Kidney (tissue), 14 donors: ENCODE data around the gene ECHDC3. TPM values are rescaled to one million over a fixed set of nuclear protein-coding genes. Genes with fewer than 3 reads are reported as not detected.

ENCODE experiments used
- DNase-seq, 5 donors: peaks; one replicate each; pipeline ENCODE4 v3.0.0-alpha.2; 2013 to 2020
- FAIRE-seq: peaks from 2 replicates; lab custom pipeline; 2012; peaks lifted over from hg19 to GRCh38; lab: Jason Lieb, UNC
- H3K27ac ChIP-seq, 2 donors: one replicate each; pipeline ENCODE4 v1.7.0; 2013; ENCODE audit warnings: low read depth in 2 of 2, low read length in 2 of 2, inconsistent platforms in 1 of 2
- H3K27me3 ChIP-seq: one replicate; pipeline ENCODE4 v1.7.1; 2013; ENCODE audit warnings: low read length, inconsistent platforms; ENCODE audit not compliant: control insufficient read depth, insufficient read depth
- H3K36me3 ChIP-seq, 3 donors: one replicate each; pipeline versions ENCODE4 v1.7.0 to v1.7.1; 2013; ENCODE audit warnings: low read length in 3 of 3, control low read depth in 1 of 3, inconsistent platforms in 1 of 3; ENCODE audit not compliant: insufficient read depth in 3 of 3, control insufficient read depth in 2 of 3
- H3K4me1 ChIP-seq, 3 donors: one replicate each; pipeline versions ENCODE4 v1.7.0 to v1.7.1; 2013; ENCODE audit warnings: low read length in 3 of 3, inconsistent platforms in 1 of 3, low read depth in 1 of 3; ENCODE audit not compliant: control insufficient read depth in 2 of 3, insufficient read depth in 2 of 3
- H3K4me3 ChIP-seq, 3 donors: one replicate each; pipeline versions ENCODE4 v1.7.0 to v1.8.1; 2013; ENCODE audit warnings: low read length in 3 of 3, control low read depth in 1 of 3, inconsistent platforms in 1 of 3
- H3K9ac ChIP-seq, 3 donors: one replicate each; pipeline versions ENCODE4 v1.7.0 to v1.7.1; 2013; ENCODE audit warnings: low read length in 3 of 3, control low read depth in 1 of 3, inconsistent platforms in 1 of 3
- H3K9me3 ChIP-seq, 3 donors: one replicate each; pipeline versions ENCODE4 v1.7.0 to v1.7.1; 2013; ENCODE audit warnings: low read length in 3 of 3, control low read depth in 1 of 3, inconsistent platforms in 1 of 3; ENCODE audit not compliant: control insufficient read depth in 2 of 3, insufficient read depth in 1 of 3
- CTCF ChIP-seq: IDR thresholded peaks from 3 replicates; pipeline ENCODE4 v1.5.1; 2012; ENCODE audit warnings: mild to moderate bottlenecking, moderate library complexity, borderline replicate concordance; ENCODE audit not compliant: insufficient read depth; ENCODE audit errors: extremely low read depth
- intact Hi-C: fragments of 100-400 bp; cut with DNase I; formaldehyde crosslinking; loops from one replicate; pipeline ENCODE4 v1.11.1; 2022
- polyA plus RNA-seq: library from polyadenylated mRNA; stranded (reverse); fragments of 350-450 nt; fragmentation: Illumina TruSeq; extraction: RNeasy Lipid Tissue Mini Kit (QIAGEN cat#74804); gene quantifications from one replicate; pipeline ENCODE4 v1.2.3, GENCODE V29; 2014; ENCODE audit warnings: low read depth, low replicate concordance; ENCODE audit not compliant: insufficient read depth
- total RNA-seq: library from RNA; stranded (reverse); fragmentation: NEBNext Ultra II Directional; extraction: Animal tissue kit (Norgen Biotek cat#: 25700); gene quantifications from one replicate; pipeline ENCODE4 v1.2.1, GENCODE V29; 2021
- donor health status: control.
- donor health status: control.
- donor health status: control.
- donor health status: control.
- donor health status: control.
- donor health status: DM: yes; HTN: yes; CAD: no.
- donor health status: Normal renal cell carcinoma (clear cell type).

Gene ECHDC3
- total and polyA plus RNA-seq, 2 donors from 2014 or later = 32.4 to 132 TPM

DNA sequence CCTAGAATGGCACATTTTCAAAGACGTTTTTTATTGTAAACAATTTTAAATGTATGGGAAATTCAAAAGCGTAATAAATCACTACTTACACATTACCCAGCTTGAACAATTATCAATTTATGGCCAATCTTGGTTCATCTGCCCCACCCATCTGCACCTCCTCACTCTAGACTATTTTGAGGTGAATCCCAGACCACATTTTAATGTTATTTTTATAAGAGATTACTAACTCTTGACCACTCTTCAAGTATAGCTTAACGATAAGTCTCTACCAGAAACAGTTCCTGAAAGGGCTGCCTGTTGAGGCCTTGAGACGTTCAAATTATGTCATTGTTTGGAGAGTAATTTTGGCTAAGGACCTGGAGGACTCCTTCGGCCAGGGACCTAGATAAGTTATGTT is 33.2 kb downstream of the ECHDC3 start:
- Histone ChIP-seq H3K9ac (no peak overlapping the region), H3K27ac (no peak overlapping the region), H3K4me1 (no peaks in the 10 kb centered on the region), H3K4me3 (no peak overlapping the region), H3K9me3 (no peaks in the 10 kb centered on the region), H3K27me3 (no peaks in the 10 kb centered on the region), H3K36me3 (no peaks in the 10 kb centered on the region)
- intact Hi-C loops = no loop called here
- DNase-seq = no peak
- FAIRE-seq = no peak
- no peak for TF ChIP-seq CTCF

- H3K27me3 ChIP-seq = no peaks in the 10 kb centered on the region
- no peaks in the 10 kb centered on the region for H3K9me3 ChIP-seq
- FAIRE-seq (no peak), DNase-seq (peak in 1 of 5 donors; percentile 37)
- H3K9ac ChIP-seq = no peak overlapping the region
- intact Hi-C loops = no loop called here
- no peak overlapping the region for H3K4me3 ChIP-seq
- TF ChIP-seq CTCF = no peak
- H3K4me1 ChIP-seq = no peaks in the 10 kb centered on the region
- H3K27ac ChIP-seq = no peak overlapping the region
- no peaks in the 10 kb centered on the region for H3K36me3 ChIP-seq
Observed at GRCh38 chr10:11776080-11776479, 33.9 kb downstream of the ECHDC3 start.

DNA sequence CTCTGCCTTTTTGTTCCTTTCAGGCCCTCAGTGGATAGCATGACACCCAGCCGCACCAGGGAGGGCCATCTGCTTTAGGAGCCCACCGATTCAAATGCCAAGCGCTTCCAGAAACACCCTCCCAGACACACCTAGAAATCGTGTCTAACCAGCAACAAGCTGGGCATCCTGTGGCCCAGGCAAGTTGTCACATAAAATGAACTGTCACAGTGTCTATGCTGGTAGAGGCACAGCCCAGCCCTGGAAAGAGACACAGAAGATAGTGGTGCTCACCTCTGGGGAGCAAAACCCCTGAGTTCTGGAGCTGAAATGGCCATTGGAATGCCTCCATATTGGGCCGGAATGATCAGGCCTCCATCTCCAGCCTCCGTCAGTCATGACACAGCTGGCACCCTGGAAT is 38.9 kb downstream of the ECHDC3 start:
- H3K9ac ChIP-seq = no peak overlapping the region
- no peaks in the 10 kb centered on the region for H3K4me1 ChIP-seq
- no peak overlapping the region for H3K27ac ChIP-seq
- FAIRE-seq (no peak), DNase-seq (no peak)
- TF ChIP-seq CTCF = no peak
- no peaks in the 10 kb centered on the region for H3K36me3 ChIP-seq
- no peak overlapping the region for H3K4me3 ChIP-seq
- no peaks in the 10 kb centered on the region for H3K27me3 ChIP-seq
- no peaks in the 10 kb centered on the region for H3K9me3 ChIP-seq
- intact Hi-C loops = loop anchor here (5.0 kb wide), 1 partner anchor 206 kb away; no protein-coding TSS in a partner anchor
